Stimulated activated CD4-positive, alpha-beta T cell treated with anti-CD3 and anti-CD28 coated beads, Interleukin-2, amount 100 ng/mL, for 48 hours (primary cell): ENCODE data around the gene HIF3A.
"Not testable (repeated sequence)": the region's sequence is repeated elsewhere in the genome, so short reads cannot be mapped to it uniquely, and the experiment has no call there.

ENCODE experiments used
- DNase-seq, 2 donors: peaks; one replicate each; pipeline ENCODE4 v3.0.0-alpha.2; 2020

HIF3A gene

GRCh38 chr19:46365561-46365960 lies 68.7 kb downstream of the HIF3A start:
- DNase-seq, result no peak

GRCh38 chr19:46366620-46367292 lies 69.9 kb downstream of the HIF3A start:
- no peak for DNase-seq

GRCh38 chr19:46367426-46367825 lies 70.6 kb downstream of the HIF3A start:
- no peak for DNase-seq

- no peak for DNase-seq
These were observed 71.3 kb downstream of the HIF3A start for GRCh38 chr19:46368116-46368515.

- no peak for DNase-seq
These were observed 73.0 kb downstream of the HIF3A start for GRCh38 chr19:46369817-46370216.

GRCh38 chr19:46371371-46371901 lies 74.6 kb downstream of the HIF3A start:
- DNase-seq, result no peak

GRCh38 chr19:46372901-46373490 lies 76.2 kb downstream of the HIF3A start:
- DNase-seq, result no peak

- DNase-seq, result no peak
These were observed 76.9 kb downstream of the HIF3A start for GRCh38 chr19:46373491-46374359.

GRCh38 chr19:46374536-46375475 lies 78.0 kb downstream of the HIF3A start:
- DNase-seq, result no peak

- DNase-seq, result not testable (repeated sequence)
These were observed 78.7 kb downstream of the HIF3A start for GRCh38 chr19:46375476-46376067.

- DNase-seq, result no peak
These were observed 79.7 kb downstream of the HIF3A start for GRCh38 chr19:46376241-46377153.

- DNase-seq, result no peak
These were observed 81.4 kb downstream of the HIF3A start for GRCh38 chr19:46378268-46378667.

GRCh38 chr19:46380690-46381089 lies 83.8 kb downstream of the HIF3A start:
- no peak for DNase-seq

- no peak for DNase-seq
These were observed 84.5 kb downstream of the HIF3A start for GRCh38 chr19:46381346-46381745.

- no peak for DNase-seq
These were observed 85.0 kb downstream of the HIF3A start for GRCh38 chr19:46381756-46382345.

GRCh38 chr19:46383171-46383815 lies 86.5 kb downstream of the HIF3A start:
- DNase-seq, result no peak

- DNase-seq, result no peak
These were observed 87.0 kb downstream of the HIF3A start for GRCh38 chr19:46383846-46384245.

- DNase-seq, result no peak
These were observed 87.6 kb downstream of the HIF3A start for GRCh38 chr19:46384396-46384795.

GRCh38 chr19:46385636-46386035 lies 88.8 kb downstream of the HIF3A start:
- DNase-seq, result no peak

- no peak for DNase-seq
These were observed 89.3 kb downstream of the HIF3A start for GRCh38 chr19:46386151-46386550.
